HL-60/S4 treated with retinoic acid at 250 ng/mL for 4 days and 3 days (cell line): Measurements from ENCODE around the gene DYNLT4.

ENCODE experiments used
- in situ Hi-C: fragments of 300-500 bp; cut with MboI; formaldehyde crosslinking; loops from 2 replicates; pipeline ENCODE4 v1.7.0; 2022; ENCODE audit warnings: low sequenced_read_pairs

The DYNLT4 gene

GRCh38 chr1:44828841-44829440 lies 21.8 kb upstream of the DYNLT4 start:
- in situ Hi-C loops, result no loop called here

DNA sequence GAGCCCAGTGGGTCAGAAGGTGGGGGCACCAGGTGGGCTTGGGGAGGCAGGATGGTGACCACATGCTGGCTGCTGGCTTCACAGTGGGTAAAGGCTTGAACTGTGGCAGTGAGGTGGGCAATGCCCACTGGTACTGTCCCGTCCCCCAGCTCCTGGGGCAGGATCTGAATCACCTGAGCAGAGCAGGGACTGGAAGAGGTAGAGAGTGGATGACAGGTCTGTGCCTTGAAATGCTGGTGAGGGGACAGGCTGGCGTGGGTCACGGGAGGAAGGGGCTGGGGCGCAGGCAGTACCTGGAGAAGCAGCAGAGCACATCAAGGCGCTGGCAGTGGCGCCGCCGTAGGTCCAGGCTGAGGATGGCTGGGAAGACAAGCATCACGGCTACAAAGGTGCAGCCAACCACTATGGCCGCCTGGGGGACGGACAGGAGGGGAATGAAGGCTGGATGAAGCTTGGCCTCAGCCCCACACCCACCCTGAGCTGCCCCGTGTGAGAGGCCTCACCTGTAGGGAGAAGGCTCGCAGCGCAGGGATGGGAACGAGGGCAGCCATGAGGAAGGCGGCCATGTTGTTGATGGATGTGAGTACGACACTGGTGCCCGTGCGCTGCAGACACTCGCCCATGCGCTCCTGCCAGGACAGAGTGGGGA lies 21.0 kb upstream of the DYNLT4 start:
- in situ Hi-C loops, result no loop called here

GRCh38 chr1:44827197-44828002 lies 20.2 kb upstream of the DYNLT4 start:
- in situ Hi-C loops, result no loop called here

DNA sequence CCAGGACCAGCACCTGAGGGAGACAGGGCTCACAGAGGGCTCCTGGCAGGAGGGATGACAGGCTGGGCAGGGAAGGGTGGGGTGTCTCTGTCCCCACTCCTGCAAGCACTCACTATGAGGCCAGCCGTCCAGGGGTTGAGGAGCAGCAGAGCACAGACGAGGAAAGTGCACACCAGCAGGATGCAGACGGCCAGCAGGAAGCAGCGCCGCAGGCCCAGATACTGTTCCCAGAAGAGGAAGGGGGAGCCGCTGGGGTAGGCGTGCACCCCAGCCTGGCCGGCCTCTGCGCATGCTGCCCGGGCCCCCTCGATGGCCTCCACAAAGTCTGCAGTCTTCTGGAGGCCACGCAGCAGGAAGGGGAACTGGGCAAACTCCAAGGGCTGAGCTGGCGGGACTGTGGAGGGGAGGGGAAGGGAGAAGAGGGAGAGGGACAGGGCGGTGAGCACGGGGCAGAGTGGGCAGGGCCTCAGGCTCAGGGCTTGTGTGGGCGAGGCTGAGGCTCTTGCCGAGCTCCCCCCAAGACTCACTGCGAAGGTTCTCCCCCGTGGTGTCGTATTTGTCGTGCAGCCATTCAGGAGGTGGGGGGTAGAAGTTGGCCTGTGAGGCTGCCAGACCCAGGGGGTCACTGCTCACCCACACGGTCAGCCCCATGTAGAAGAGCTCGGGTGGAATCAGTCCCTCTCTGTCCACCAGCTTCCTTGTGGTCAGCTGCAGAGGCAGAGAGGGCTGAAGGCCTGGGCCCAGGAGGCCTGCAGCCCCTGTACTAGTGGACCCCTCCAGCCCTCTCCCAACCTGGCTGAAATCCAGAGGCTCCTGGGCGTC lies 19.4 kb upstream of the DYNLT4 start:
- in situ Hi-C loops, result no loop called here

- in situ Hi-C loops, result loop anchor here (25.0 kb wide), 1 partner anchor 188 kb away; the partner anchor contains the start of genes HECTD3 and UROD
Observed at GRCh38 chr1:44824392-44824791, 17.2 kb upstream of the DYNLT4 start.

GRCh38 chr1:44822981-44823451 lies 15.9 kb upstream of the DYNLT4 start:
- in situ Hi-C loops, result loop anchor here (25.0 kb wide), 1 partner anchor 189 kb away; the partner anchor contains the start of genes HECTD3 and UROD

DNA sequence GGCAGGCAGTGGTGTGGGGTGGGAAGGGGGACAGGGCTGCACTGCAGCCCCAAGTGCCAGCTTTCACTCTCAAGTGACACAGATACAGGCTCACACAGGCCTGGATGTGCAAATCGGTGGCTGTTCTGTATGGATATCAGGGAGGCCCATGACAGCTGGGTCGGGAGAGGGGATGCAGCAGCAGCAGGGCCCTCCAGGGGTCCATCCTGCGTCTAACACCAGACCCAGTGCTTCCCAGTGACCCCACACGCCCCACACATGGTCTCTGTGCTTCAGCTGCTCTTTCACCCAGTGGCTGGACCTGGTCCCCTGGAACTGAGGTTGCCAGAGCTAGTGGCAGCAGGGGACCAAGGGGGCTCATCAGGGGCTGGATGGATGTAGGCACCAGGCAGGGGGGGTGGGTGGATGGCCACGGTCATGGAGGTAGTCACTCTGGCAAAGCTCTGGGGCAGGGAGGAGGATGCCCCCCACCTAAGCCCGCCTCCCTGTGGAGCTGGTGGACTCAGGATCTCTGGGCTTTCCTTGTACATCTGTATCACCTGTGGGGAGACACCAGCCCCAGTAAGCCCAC lies 15.1 kb upstream of the DYNLT4 start:
- in situ Hi-C loops, result loop anchor here (25.0 kb wide), 1 partner anchor 190 kb away; the partner anchor contains the start of genes HECTD3 and UROD

DNA sequence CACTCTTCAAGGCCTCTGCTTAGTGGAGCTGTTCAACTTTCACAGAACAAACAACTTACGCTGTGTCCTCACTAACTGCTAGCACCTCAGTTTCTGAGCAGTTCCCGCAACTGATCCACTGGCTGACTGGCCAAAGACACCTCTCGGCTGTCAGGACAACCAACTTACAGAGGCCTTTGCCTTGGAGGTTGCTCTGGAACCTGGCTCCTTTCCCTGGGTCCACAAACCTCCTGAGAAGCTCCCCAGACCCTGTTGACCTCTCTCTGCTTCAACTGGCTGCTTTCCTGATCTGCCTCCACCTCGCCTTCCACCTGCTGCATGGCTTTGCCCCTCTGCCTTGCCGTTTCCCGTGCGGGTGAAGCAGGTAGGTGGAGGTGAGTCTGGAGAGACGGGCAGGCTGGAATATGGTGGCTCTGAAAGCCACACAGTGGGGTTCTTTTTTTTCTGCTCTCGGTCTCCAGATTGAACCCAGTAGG lies 14.1 kb upstream of the DYNLT4 start:
- in situ Hi-C loops, result loop anchor here (25.0 kb wide), 1 partner anchor 191 kb away; the partner anchor contains the start of genes HECTD3 and UROD

DNA sequence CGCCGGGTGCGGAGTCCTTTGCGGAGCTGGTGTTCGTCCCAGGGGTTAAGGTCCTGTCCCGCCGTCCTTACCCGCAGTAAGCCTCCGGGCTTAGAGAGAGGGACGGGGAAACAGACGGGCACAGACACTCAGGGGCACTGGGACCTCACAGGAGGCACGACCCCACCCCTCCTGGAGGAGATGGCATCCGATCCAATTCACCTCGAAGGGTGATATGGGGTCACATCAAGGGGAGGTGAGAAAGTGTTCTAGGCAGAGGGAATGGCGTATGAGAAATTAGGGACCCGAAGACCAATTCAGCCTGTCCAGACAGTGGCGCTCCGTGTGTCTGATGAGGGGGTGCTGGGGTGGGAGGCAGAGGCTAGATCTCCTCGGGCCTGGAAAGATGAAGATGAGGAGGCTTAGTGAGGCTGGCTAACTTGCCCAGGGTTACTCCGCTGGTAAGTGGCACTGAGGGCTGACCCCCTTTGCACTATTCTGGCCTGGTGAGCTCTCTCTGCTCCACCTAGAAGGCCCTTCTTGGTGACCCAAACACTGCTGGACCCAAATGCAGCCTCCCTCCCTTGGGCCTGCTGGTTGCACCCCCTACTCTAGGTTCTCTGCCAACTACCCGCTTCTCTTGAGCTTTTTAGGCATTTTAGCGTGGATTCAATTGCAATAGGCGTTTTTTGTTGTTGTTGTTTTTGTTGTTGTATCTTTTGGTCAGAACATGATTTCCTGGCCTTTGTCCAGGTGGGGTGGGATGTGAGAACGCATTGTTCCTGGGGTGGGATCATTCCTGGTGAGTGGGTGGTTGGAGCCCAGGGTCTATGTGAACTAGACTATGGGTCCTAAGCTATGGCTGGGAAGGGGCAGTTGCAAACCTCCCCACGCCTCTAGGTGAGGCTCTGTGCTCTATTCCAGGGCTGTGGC lies 13.4 kb upstream of the DYNLT4 start:
- in situ Hi-C loops, result loop anchor here (25.0 kb wide), 1 partner anchor 192 kb away; the partner anchor contains the start of genes HECTD3 and UROD

DNA sequence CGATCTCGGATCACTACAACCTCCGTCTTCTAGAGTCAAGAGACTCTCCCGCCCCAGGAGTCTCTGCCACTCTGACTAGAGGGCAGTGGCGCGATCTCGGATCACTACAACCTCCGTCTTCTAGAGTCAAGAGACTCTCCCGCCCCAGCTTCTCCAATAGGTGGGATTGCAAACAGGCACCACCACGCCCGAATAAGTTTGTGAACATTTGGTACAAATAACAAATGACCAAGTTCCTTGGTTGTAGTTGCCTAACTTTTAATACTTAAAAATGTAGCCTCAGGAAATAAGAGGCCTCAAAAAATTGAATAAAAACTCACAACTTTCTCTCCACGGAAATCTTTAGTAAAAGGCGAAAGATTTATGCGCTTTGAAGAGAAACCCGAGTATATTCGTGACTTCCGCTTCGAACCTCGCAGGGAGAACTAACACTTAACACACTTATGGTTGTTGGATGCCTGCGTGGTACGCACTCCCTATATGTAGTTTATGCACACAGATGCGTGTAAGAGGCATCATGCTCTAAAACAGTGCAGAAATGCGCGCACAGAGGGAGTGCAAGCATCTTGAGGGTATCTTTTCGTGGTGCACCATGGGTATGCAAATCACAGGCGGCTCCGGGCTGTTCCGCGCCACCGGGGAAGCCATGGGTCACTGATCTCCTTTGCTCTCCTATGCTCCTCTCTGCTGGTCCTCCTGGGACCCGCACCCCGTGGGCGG lies 12.6 kb upstream of the DYNLT4 start:
- in situ Hi-C loops, result loop anchor here (25.0 kb wide), 1 partner anchor 193 kb away; the partner anchor contains the start of genes HECTD3 and UROD

GRCh38 chr1:44819196-44819607 lies 12.1 kb upstream of the DYNLT4 start:
- in situ Hi-C loops, result loop anchor here (25.0 kb wide), 1 partner anchor 193 kb away; the partner anchor contains the start of genes HECTD3 and UROD

DNA sequence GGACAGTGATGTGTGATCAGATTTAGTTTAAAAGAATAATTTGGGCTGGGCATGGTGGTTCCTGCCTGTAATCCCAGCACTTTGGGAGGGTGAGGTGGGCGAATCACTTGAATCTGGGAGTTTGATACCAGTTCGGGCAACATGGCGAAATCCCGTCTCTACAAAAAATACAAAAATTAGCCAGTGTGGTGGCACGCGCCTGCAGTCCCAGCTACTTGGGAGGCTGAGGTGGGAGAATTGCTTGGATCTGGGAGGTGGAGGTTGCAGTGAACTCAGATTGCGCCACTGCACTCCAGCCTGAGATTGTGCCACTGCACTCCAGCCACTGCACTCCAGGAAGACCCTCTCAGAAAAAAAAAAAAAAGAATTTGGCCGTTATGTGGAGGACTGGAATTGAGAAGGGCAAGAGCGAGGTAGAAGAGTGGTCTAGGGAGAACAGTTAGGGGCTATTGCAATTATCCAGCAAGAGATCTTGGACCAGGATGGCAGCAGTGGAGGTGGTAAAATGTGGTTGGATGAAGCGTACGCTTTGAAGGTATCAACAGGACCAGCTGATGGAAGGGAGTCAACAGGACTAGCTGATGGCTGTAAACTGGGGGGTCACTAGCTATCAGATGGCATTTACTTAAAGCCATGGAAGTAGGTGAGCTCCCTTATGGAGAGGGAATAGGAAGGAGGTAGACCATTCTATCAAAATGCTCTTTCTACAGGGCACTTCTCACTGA lies 10.8 kb upstream of the DYNLT4 start:
- in situ Hi-C loops, result loop anchor here (25.0 kb wide), 1 partner anchor 194 kb away; the partner anchor contains the start of genes HECTD3 and UROD

GRCh38 chr1:44817307-44817706 lies 10.2 kb upstream of the DYNLT4 start:
- in situ Hi-C loops, result loop anchor here (25.0 kb wide), 1 partner anchor 195 kb away; the partner anchor contains the start of genes HECTD3 and UROD

DNA sequence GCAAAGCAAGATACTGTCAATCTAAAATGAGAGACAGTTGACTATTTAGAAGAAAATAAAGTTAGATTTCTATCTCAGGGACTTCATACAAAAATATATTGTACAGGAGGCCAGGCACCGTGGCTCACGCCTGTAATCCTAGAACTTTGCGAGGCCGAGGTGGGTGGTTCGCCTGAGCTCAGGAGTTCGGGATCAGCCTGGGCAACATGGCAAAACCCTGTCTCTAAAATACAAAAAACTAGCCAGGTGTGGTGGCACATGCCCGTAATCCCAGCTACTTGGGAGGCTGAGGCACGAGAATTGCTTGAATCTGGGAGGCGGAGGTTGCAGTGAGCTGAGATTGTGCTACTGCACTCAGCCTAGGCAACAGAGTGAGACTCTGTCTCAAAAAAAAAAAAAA lies 8.8 kb upstream of the DYNLT4 start:
- in situ Hi-C loops, result loop anchor here (25.0 kb wide), 1 partner anchor 196 kb away; the partner anchor contains the start of genes HECTD3 and UROD

- in situ Hi-C loops, result loop anchor here (25.0 kb wide), 1 partner anchor 199 kb away; the partner anchor contains the start of genes HECTD3 and UROD
Observed at GRCh38 chr1:44812822-44813543, 5.8 kb upstream of the DYNLT4 start.

DNA sequence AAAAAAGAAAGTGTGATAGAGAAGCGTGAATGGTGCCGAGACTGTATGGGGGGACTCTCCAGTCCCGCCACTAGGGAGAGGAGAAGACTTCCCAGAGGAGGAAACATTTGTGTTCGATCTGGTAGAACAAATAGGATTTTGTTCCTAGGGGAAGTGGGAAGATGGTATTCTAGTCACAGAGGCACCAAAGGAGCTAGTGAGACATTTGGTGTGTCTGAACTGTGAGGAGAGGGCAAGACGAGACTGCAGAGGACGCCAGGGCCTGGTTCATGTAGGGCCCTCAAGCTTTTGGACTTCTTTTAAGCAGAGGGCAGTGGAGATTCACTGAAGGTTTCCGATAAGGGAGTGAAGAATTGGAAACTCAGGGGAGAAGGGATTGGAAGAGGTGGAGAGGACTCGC lies 4.1 kb upstream of the DYNLT4 start:
- in situ Hi-C loops, result loop anchor here (25.0 kb wide), 1 partner anchor 201 kb away; the partner anchor contains the start of genes HECTD3 and UROD
